ENCODE results near the gene MTFR2.
"Not testable (repeated sequence)": the region's sequence is repeated elsewhere in the genome, so short reads cannot be mapped to it uniquely, and the experiment has no call there.

MTFR2 gene

GRCh38 chr6:136232701-136233100, 17.4 kb downstream of the MTFR2 start:
- no peak for DNase-seq

GRCh38 chr6:136230219-136230853, 19.8 kb downstream of the MTFR2 start:
- no peak for DNase-seq

- DNase-seq: no peak
Observed at GRCh38 chr6:136228814-136229213, 21.3 kb downstream of the MTFR2 start.

- DNase-seq: peak; percentile 27
Observed at GRCh38 chr6:136226674-136227377, 23.3 kb downstream of the MTFR2 start.

GRCh38 chr6:136226027-136226673, 24.0 kb downstream of the MTFR2 start:
- peak; percentile 60 for DNase-seq

- DNase-seq: peak; percentile 21
Observed at GRCh38 chr6:136225496-136225895, 24.6 kb downstream of the MTFR2 start.

- DNase-seq: not testable (repeated sequence)
Observed at GRCh38 chr6:136224974-136225373, 25.1 kb downstream of the MTFR2 start.

GRCh38 chr6:136216503-136217401, 33.4 kb downstream of the MTFR2 start:
- DNase-seq: no peak

GRCh38 chr6:136213853-136214252, 36.3 kb downstream of the MTFR2 start:
- no peak for DNase-seq

GRCh38 chr6:136213012-136213539, 37.0 kb downstream of the MTFR2 start:
- DNase-seq: no peak

GRCh38 chr6:136212608-136213007, 37.5 kb downstream of the MTFR2 start:
- no peak for DNase-seq

GRCh38 chr6:136210398-136211165, 39.5 kb downstream of the MTFR2 start:
- no peak for DNase-seq

GRCh38 chr6:136209496-136209895, 40.6 kb downstream of the MTFR2 start:
- DNase-seq: no peak

- no peak for DNase-seq
Observed at GRCh38 chr6:136208783-136209182, 41.3 kb downstream of the MTFR2 start.

- peak; percentile 28 for DNase-seq
Observed at GRCh38 chr6:136201732-136202131, 48.4 kb downstream of the MTFR2 start.

GRCh38 chr6:136192902-136193301, 57.2 kb downstream of the MTFR2 start:
- DNase-seq: no peak

- no peak for DNase-seq
Observed at GRCh38 chr6:136191606-136192312, 58.4 kb downstream of the MTFR2 start.

- no peak for DNase-seq
Observed at GRCh38 chr6:136189104-136189503, 61.0 kb downstream of the MTFR2 start.

- no peak for DNase-seq
Observed at GRCh38 chr6:136188486-136188885, 61.6 kb downstream of the MTFR2 start.

GRCh38 chr6:136186363-136186762, 63.7 kb downstream of the MTFR2 start:
- no peak for DNase-seq

GRCh38 chr6:136184738-136185137, 65.4 kb downstream of the MTFR2 start:
- DNase-seq: no peak
